Measurements from ENCODE around the gene C7orf57. TPM values are rescaled to one million over a fixed set of nuclear protein-coding genes. Genes with fewer than 3 reads are reported as not detected.

C7orf57 gene
- total RNA-seq, 1 donor from 2014 or later: not detected

DNA sequence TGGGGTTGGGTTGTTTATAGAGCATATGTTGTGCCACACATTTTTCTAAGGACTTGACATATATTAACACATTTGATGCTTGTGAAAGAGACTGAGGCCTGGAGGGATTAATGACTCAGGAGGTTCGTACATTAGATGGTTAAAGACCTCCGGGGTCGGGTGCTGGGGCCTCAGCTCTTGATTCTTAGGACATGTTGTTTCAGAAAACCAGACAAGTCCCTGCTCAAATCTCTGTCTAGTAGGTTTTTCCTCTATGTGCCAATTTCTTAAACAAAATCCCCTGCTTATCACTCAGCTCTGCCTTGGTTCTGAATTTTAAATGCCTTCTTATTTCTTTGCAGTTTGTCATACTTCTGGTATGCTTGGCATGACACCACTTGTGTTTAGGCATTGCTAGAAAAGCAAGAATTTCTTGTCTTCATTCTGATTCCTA, 59.5 kb downstream of the C7orf57 start:
- H3K4me3 Mint-ChIP-seq (ENCODE audit: unreplicated experiment): no peak overlapping the region
- TF ChIP-seq, protein P1, sequence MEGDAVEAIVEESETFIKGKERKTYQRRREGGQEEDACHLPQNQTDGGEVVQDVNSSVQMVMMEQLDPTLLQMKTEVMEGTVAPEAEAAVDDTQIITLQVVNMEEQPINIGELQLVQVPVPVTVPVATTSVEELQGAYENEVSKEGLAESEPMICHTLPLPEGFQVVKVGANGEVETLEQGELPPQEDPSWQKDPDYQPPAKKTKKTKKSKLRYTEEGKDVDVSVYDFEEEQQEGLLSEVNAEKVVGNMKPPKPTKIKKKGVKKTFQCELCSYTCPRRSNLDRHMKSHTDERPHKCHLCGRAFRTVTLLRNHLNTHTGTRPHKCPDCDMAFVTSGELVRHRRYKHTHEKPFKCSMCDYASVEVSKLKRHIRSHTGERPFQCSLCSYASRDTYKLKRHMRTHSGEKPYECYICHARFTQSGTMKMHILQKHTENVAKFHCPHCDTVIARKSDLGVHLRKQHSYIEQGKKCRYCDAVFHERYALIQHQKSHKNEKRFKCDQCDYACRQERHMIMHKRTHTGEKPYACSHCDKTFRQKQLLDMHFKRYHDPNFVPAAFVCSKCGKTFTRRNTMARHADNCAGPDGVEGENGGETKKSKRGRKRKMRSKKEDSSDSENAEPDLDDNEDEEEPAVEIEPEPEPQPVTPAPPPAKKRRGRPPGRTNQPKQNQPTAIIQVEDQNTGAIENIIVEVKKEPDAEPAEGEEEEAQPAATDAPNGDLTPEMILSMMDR (IDR thresholded peaks at IDR 0.05): no peak
- peak; percentile 46 for DNase-seq (ENCODE audit: extremely low spot score, unreplicated experiment)
- peaks cover 67% of the 10 kb centered on the region for H3K4me1 Mint-ChIP-seq (ENCODE audit: unreplicated experiment)
- peak overlapping the region; percentile 90 for H3K27ac Mint-ChIP-seq (ENCODE audit: unreplicated experiment)
- H3K9me3 Mint-ChIP-seq (ENCODE audit: unreplicated experiment): no peaks in the 10 kb centered on the region
- peaks cover 38% of the 10 kb centered on the region for H3K36me3 Mint-ChIP-seq (ENCODE audit: unreplicated experiment)
- H3K27me3 Mint-ChIP-seq (ENCODE audit: unreplicated experiment): no peaks in the 10 kb centered on the region

DNA sequence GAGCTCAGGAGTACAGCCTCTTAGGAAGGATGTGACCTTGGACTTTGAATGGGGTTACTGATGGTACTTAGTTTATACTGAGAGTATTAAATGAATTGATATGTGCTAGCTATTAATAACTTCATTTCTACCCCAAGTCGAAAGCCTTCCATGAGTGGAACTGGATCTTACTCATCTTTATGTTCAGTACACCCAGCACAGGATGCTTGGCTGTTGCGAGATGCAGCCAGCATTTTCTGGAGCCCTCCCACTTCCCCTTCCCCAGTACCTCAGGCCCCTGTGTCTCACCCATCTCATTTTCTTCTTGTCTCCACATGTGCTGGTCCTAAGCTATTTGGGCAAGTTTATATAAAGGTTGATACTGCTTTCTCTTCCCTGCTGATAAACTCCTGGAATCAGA, 60.9 kb downstream of the C7orf57 start:
- Mint-ChIP-seq H3K9me3 (ENCODE audit: unreplicated experiment) (no peaks in the 10 kb centered on the region), H3K4me3 (ENCODE audit: unreplicated experiment) (no peak overlapping the region), H3K27me3 (ENCODE audit: unreplicated experiment) (no peaks in the 10 kb centered on the region), H3K36me3 (ENCODE audit: unreplicated experiment) (peaks cover 34% of the 10 kb centered on the region), H3K4me1 (ENCODE audit: unreplicated experiment) (peaks cover 54% of the 10 kb centered on the region), H3K27ac (ENCODE audit: unreplicated experiment) (peak overlapping the region; percentile 33)
- peak; percentile 23 for DNase-seq (ENCODE audit: extremely low spot score, unreplicated experiment)
- TF ChIP-seq, protein P1 (IDR thresholded peaks at IDR 0.05): no peak

DNA sequence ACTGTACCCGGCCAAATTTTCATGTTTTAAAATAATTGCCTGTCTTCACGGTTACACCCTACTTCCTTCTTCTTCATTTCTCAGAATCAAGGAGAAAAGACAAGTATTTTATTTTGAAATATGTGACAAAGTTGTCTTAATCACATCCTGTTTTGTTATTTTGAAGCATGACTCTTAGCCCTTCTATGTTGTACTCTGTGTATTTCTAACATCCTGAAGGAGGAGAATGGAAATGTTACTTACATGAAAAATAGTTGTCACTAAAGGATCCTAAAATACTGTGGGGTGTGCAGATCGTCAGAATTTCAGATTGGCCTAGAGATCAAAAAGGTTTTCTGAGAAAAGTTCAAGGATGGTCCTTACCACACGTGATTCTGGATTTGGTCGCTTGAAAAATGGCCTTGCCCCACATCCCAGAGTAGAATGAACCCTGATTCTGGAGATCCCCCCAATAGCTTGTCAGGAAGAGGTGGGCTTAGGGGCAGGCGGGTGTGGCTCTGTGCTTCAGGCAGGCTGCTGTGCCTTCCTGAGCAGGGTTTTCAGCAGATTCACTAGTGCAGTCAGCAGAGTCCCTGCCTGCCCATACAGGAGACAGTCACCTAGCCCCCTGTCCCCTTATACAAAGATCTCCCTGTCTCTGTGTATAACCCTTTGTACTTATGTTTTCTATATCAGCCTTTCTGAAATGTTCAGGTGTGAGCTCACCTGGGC, 62.3 kb downstream of the C7orf57 start:
- H3K4me3 Mint-ChIP-seq (ENCODE audit: unreplicated experiment): no peak overlapping the region
- TF ChIP-seq, protein P1 (IDR thresholded peaks at IDR 0.05): no peak
- peak; percentile 38 for DNase-seq (ENCODE audit: extremely low spot score, unreplicated experiment)
- peaks cover 41% of the 10 kb centered on the region for H3K4me1 Mint-ChIP-seq (ENCODE audit: unreplicated experiment)
- no peaks in the 10 kb centered on the region for H3K27me3 Mint-ChIP-seq (ENCODE audit: unreplicated experiment)
- H3K36me3 Mint-ChIP-seq (ENCODE audit: unreplicated experiment): peaks cover 36% of the 10 kb centered on the region
- H3K9me3 Mint-ChIP-seq (ENCODE audit: unreplicated experiment): no peaks in the 10 kb centered on the region
- H3K27ac Mint-ChIP-seq (ENCODE audit: unreplicated experiment): no peak overlapping the region

DNA sequence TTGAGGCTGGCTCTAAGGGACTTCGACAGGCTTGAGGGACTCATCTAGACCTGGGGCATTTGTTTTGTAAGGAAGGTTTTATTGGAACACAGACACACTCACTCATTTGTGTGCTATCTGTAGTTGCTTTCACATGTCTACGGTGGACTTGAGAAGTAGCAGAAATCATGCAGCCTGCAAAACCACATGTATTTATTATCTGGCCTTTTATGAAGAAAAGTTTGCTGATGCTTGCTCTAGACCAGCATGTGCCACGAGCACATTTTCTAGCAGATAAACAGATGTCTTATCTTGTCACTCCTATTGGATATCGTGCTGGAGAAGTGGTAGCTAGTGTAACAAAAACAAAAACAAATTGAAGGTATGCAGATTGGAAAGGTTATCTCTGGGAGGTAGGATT, 63.5 kb downstream of the C7orf57 start:
- TF ChIP-seq, protein P1 (IDR thresholded peaks at IDR 0.05): no peak
- Mint-ChIP-seq H3K4me3 (ENCODE audit: unreplicated experiment) (no peak overlapping the region), H3K9me3 (ENCODE audit: unreplicated experiment) (no peaks in the 10 kb centered on the region), H3K27me3 (ENCODE audit: unreplicated experiment) (no peaks in the 10 kb centered on the region), H3K4me1 (ENCODE audit: unreplicated experiment) (peaks cover 33% of the 10 kb centered on the region), H3K36me3 (ENCODE audit: unreplicated experiment) (peaks cover 42% of the 10 kb centered on the region), H3K27ac (ENCODE audit: unreplicated experiment) (no peak overlapping the region)
- no peak for DNase-seq (ENCODE audit: extremely low spot score, unreplicated experiment)

DNA sequence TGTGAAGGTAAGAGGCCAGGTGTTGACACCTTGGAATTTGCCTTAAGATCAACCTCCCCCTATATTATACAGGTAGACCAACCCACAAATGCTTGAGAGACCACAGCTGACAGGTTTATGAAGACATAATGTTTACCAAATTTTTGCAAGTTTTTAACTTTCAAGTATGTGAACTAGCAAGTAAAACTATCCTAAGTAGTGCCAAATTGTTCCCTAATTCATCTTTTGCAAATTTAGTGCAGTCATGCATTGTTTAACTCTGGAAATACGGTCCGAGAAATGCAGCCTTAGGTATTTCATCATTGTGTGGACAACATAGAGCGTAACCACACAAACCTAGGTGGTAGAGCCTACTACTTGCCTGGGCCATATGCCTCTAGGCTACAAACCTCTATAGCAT, 64.4 kb downstream of the C7orf57 start:
- no peak overlapping the region for H3K4me3 Mint-ChIP-seq (ENCODE audit: unreplicated experiment)
- DNase-seq (ENCODE audit: extremely low spot score, unreplicated experiment): peak; percentile 8
- peaks cover 24% of the 10 kb centered on the region for H3K4me1 Mint-ChIP-seq (ENCODE audit: unreplicated experiment)
- no peaks in the 10 kb centered on the region for H3K9me3 Mint-ChIP-seq (ENCODE audit: unreplicated experiment)
- TF ChIP-seq, protein P1 (IDR thresholded peaks at IDR 0.05): no peak
- H3K36me3 Mint-ChIP-seq (ENCODE audit: unreplicated experiment): peaks cover 47% of the 10 kb centered on the region
- H3K27me3 Mint-ChIP-seq (ENCODE audit: unreplicated experiment): no peaks in the 10 kb centered on the region
- H3K27ac Mint-ChIP-seq (ENCODE audit: unreplicated experiment): no peak overlapping the region
